Measurements from ENCODE around the gene CRTC3. TPM values are rescaled to one million over a fixed set of nuclear protein-coding genes. Genes with fewer than 3 reads are reported as not detected.

CRTC3 gene
- total RNA-seq, 1 experiment from 2014 or later, result 17.5 TPM

- TF ChIP-seq, protein P1, sequence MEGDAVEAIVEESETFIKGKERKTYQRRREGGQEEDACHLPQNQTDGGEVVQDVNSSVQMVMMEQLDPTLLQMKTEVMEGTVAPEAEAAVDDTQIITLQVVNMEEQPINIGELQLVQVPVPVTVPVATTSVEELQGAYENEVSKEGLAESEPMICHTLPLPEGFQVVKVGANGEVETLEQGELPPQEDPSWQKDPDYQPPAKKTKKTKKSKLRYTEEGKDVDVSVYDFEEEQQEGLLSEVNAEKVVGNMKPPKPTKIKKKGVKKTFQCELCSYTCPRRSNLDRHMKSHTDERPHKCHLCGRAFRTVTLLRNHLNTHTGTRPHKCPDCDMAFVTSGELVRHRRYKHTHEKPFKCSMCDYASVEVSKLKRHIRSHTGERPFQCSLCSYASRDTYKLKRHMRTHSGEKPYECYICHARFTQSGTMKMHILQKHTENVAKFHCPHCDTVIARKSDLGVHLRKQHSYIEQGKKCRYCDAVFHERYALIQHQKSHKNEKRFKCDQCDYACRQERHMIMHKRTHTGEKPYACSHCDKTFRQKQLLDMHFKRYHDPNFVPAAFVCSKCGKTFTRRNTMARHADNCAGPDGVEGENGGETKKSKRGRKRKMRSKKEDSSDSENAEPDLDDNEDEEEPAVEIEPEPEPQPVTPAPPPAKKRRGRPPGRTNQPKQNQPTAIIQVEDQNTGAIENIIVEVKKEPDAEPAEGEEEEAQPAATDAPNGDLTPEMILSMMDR (IDR thresholded peaks at IDR 0.05; ENCODE audit: unreplicated experiment), result no peak
- H3K9me3 Mint-ChIP-seq (ENCODE audit: low read depth, unreplicated experiment), result no peaks in the 10 kb centered on the region
- peaks cover 10% of the 10 kb centered on the region for H3K4me1 Mint-ChIP-seq (ENCODE audit: low read depth, unreplicated experiment)
- CTCF ChIA-PET, result no interaction called here
- intact Hi-C loops (cut with micrococcal nuclease; ENCODE audit: unreplicated experiment), result loop anchor here (10.0 kb wide), 1 partner anchor 282 kb away; no protein-coding TSS in a partner anchor
- no peak overlapping the region for H3K4me3 Mint-ChIP-seq (ENCODE audit: low read depth, unreplicated experiment)
- DNase-seq, result no peak
- H3K27ac Mint-ChIP-seq (ENCODE audit: unreplicated experiment), result no peak overlapping the region
- no peaks in the 10 kb centered on the region for H3K36me3 Mint-ChIP-seq (ENCODE audit: insufficient read depth, unreplicated experiment)
- H3K27me3 Mint-ChIP-seq (ENCODE audit: unreplicated experiment), result no peaks in the 10 kb centered on the region
- BruUV-seq (replicated peaks), result no TSS peak
These were observed 76.9 kb downstream of the CRTC3 start for GRCh38 chr15:90606641-90607040.

GRCh38 chr15:90607361-90607760 is 77.6 kb downstream of the CRTC3 start:
- intact Hi-C loops (cut with micrococcal nuclease; ENCODE audit: unreplicated experiment), result loop anchor here (10.0 kb wide), 1 partner anchor 283 kb away; no protein-coding TSS in a partner anchor
- CTCF ChIA-PET, result no interaction called here
- no peak overlapping the region for H3K27ac Mint-ChIP-seq (ENCODE audit: unreplicated experiment)

GRCh38 chr15:90609242-90610180 is 79.8 kb downstream of the CRTC3 start:
- Mint-ChIP-seq H3K9me3 (ENCODE audit: low read depth, unreplicated experiment) (no peaks in the 10 kb centered on the region), H3K36me3 (ENCODE audit: insufficient read depth, unreplicated experiment) (no peaks in the 10 kb centered on the region), H3K27ac (ENCODE audit: unreplicated experiment) (no peak overlapping the region), H3K4me1 (ENCODE audit: low read depth, unreplicated experiment) (peaks cover 10% of the 10 kb centered on the region), H3K27me3 (ENCODE audit: unreplicated experiment) (no peaks in the 10 kb centered on the region), H3K4me3 (ENCODE audit: low read depth, unreplicated experiment) (no peak overlapping the region)
- BruUV-seq (replicated peaks), result no TSS peak
- DNase-seq, result no peak
- intact Hi-C loops (cut with micrococcal nuclease; ENCODE audit: unreplicated experiment), result loop anchor here (10.0 kb wide), 1 partner anchor 285 kb away; no protein-coding TSS in a partner anchor
- TF ChIP-seq, protein P1 (IDR thresholded peaks at IDR 0.05; ENCODE audit: unreplicated experiment), result no peak
- CTCF ChIA-PET, result no interaction called here

More at GRCh38 chr15:90607361-90607760, 77.6 kb downstream of the CRTC3 start:
- TF ChIP-seq, protein P1 (IDR thresholded peaks at IDR 0.05; ENCODE audit: unreplicated experiment), result no peak
- no TSS peak for BruUV-seq (replicated peaks)
- no peaks in the 10 kb centered on the region for H3K9me3 Mint-ChIP-seq (ENCODE audit: low read depth, unreplicated experiment)
- no peak for DNase-seq
- no peak overlapping the region for H3K4me3 Mint-ChIP-seq (ENCODE audit: low read depth, unreplicated experiment)
- H3K27me3 Mint-ChIP-seq (ENCODE audit: unreplicated experiment), result no peaks in the 10 kb centered on the region
- peaks cover 10% of the 10 kb centered on the region for H3K4me1 Mint-ChIP-seq (ENCODE audit: low read depth, unreplicated experiment)
- no peaks in the 10 kb centered on the region for H3K36me3 Mint-ChIP-seq (ENCODE audit: insufficient read depth, unreplicated experiment)

DNA sequence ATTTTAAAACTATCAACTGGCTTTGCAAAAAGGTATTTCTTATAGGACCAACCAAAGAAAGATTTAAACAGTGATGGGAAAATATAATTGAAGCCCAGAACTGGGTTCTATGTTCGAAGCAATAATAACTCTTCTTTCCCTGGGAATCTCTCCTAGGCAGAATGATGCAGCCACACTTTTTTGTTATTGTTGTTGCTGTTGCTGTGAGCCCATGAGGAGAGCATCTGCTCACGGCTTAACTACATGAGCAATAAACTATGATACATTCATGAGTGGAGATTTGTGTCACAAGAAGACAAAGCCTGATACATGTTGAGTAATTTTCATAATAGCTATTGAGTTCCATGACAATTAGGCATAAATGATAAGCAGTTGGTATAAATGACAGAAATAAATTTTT is 80.5 kb downstream of the CRTC3 start:
- Mint-ChIP-seq H3K4me3 (ENCODE audit: low read depth, unreplicated experiment) (no peak overlapping the region), H3K36me3 (ENCODE audit: insufficient read depth, unreplicated experiment) (no peaks in the 10 kb centered on the region), H3K4me1 (ENCODE audit: low read depth, unreplicated experiment) (peaks cover 10% of the 10 kb centered on the region), H3K27me3 (ENCODE audit: unreplicated experiment) (no peaks in the 10 kb centered on the region), H3K9me3 (ENCODE audit: low read depth, unreplicated experiment) (no peaks in the 10 kb centered on the region), H3K27ac (ENCODE audit: unreplicated experiment) (no peak overlapping the region)
- intact Hi-C loops (cut with micrococcal nuclease; ENCODE audit: unreplicated experiment), result no loop called here
- CTCF ChIA-PET, result no interaction called here
- BruUV-seq (replicated peaks), result no TSS peak
- no peak for DNase-seq
- TF ChIP-seq, protein P1 (IDR thresholded peaks at IDR 0.05; ENCODE audit: unreplicated experiment), result no peak

All from Calu3 (cell line).